Measurements from ENCODE around the gene DIP2A. TPM values are rescaled to one million over a fixed set of nuclear protein-coding genes. Genes with fewer than 3 reads are reported as not detected.

DIP2A gene
- total and polyA plus RNA-seq, 2 experiments from 2014 or later = 18.5 to 36.3 TPM

DNA sequence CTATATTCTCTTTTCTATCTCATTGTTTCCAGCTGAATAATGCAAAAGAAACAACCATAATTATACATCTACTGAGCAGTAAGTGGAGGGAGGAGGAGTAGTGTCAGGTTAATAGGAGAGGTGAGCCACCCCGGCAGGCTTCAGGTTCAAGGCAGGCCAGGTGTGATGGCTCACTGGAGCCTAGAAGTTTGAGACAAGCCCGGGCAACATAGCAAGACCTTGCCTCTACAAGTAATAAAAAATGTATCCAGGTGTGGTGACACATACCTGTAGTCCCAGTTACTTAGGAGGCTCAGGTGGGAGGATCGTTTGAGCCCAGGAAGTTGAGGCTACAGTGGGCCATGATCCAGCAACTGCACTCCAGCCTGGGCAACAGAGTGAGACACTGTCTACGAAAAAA lies 1.9 kb upstream of the DIP2A start:
- Histone ChIP-seq H3K27ac (ENCODE audit: low read depth) (no peak overlapping the region), H3F3A (replicated peaks; ENCODE audit: low read depth) (0 out of 2 replicates have a peak, but pooled peaks cover 6% of the 10 kb centered on the region), H4K20me1 (replicated peaks; ENCODE audit: insufficient read depth) (peaks cover 12% of the 10 kb centered on the region), H3K4me1 (ENCODE audit: insufficient read depth) (peaks cover 14% of the 10 kb centered on the region), H3K79me2 (replicated peaks; ENCODE audit: insufficient read depth) (peaks cover 40% of the 10 kb centered on the region), H2AFZ (no peak overlapping the region), H3K4me3 (peak overlapping the region; percentile 96; the same call in 1 of the 2 replicates), H3K36me3 (ENCODE audit: insufficient read depth) (no peaks in the 10 kb centered on the region), H3K4me2 (peak overlapping the region; percentile 100; the same call in 1 of the 2 replicates), H3K27me3 (ENCODE audit: insufficient read depth) (no peaks in the 10 kb centered on the region), H3K9me2 (ENCODE audit: insufficient read depth) (no peaks in the 10 kb centered on the region)
- H3K36me3 Mint-ChIP-seq (ENCODE audit: low read depth) = peaks cover 18% of the 10 kb centered on the region
- ATAC-seq (no peak), DNase-seq (ENCODE audit: low spot score) (no peak)
- peaks cover 18% of the 10 kb centered on the region; the same call in 2 of the 3 replicates for H3K4me1 Mint-ChIP-seq
- no peak overlapping the region; the same call in 1 of the 2 replicates for H3K27ac Mint-ChIP-seq
- peaks cover 8% of the 10 kb centered on the region for H3K27me3 Mint-ChIP-seq (ENCODE audit: insufficient read depth, low read depth, poor library complexity)
- peak overlapping the region; percentile 98 for H3K4me3 Mint-ChIP-seq
- no peak for TF ChIP-seq CREB1 (CRISPR knock-in tag; IDR thresholded peaks at IDR 0.05; ENCODE audit: low read depth)
- TF ChIP-seq, protein P1, sequence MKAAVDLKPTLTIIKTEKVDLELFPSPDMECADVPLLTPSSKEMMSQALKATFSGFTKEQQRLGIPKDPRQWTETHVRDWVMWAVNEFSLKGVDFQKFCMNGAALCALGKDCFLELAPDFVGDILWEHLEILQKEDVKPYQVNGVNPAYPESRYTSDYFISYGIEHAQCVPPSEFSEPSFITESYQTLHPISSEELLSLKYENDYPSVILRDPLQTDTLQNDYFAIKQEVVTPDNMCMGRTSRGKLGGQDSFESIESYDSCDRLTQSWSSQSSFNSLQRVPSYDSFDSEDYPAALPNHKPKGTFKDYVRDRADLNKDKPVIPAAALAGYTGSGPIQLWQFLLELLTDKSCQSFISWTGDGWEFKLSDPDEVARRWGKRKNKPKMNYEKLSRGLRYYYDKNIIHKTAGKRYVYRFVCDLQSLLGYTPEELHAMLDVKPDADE (IDR thresholded peaks at IDR 0.05) = no peak
- no peak for TF ChIP-seq POLR2AphosphoS5 (IDR thresholded peaks at IDR 0.05; ENCODE audit: low read depth)
- TF ChIP-seq, protein P2, sequence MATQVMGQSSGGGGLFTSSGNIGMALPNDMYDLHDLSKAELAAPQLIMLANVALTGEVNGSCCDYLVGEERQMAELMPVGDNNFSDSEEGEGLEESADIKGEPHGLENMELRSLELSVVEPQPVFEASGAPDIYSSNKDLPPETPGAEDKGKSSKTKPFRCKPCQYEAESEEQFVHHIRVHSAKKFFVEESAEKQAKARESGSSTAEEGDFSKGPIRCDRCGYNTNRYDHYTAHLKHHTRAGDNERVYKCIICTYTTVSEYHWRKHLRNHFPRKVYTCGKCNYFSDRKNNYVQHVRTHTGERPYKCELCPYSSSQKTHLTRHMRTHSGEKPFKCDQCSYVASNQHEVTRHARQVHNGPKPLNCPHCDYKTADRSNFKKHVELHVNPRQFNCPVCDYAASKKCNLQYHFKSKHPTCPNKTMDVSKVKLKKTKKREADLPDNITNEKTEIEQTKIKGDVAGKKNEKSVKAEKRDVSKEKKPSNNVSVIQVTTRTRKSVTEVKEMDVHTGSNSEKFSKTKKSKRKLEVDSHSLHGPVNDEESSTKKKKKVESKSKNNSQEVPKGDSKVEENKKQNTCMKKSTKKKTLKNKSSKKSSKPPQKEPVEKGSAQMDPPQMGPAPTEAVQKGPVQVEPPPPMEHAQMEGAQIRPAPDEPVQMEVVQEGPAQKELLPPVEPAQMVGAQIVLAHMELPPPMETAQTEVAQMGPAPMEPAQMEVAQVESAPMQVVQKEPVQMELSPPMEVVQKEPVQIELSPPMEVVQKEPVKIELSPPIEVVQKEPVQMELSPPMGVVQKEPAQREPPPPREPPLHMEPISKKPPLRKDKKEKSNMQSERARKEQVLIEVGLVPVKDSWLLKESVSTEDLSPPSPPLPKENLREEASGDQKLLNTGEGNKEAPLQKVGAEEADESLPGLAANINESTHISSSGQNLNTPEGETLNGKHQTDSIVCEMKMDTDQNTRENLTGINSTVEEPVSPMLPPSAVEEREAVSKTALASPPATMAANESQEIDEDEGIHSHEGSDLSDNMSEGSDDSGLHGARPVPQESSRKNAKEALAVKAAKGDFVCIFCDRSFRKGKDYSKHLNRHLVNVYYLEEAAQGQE (IDR thresholded peaks at IDR 0.05; ENCODE audit: unreplicated experiment) = no peak
- TF ChIP-seq EZH2 (IDR thresholded peaks at IDR 0.05; ENCODE audit: low read depth, unreplicated experiment) = no peak
- TF ChIP-seq EZH2phosphoT487 (IDR thresholded peaks at IDR 0.05; ENCODE audit: unreplicated experiment) = no peak
- no peak for TF ChIP-seq NANOG (IDR thresholded peaks at IDR 0.05; ENCODE audit: borderline replicate concordance)
- no peaks in the 10 kb centered on the region for H3K9me3 Mint-ChIP-seq

DNA sequence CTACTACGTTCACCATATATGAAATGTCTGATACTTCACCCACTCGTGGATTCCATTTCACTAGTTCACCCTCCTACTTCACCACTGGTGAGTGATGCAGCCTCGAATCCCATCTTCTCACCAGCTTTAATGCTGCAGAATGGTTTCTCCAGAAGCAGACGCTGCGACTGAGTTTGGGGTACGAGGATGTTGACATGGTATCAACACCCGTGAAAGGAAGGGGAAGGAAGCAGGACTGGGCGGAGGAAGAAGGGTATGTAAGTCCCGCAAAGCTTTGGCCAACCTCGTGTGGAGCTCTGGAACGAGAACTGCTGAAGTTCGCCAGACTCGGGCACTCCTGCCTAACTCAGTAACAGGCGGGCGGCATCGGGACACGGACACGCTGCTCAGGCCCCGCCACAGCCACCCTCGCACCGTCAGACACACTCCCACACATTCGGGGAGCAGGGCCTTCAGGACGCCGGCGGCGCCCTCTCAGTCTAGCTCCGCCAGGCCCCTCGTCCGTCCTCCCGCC lies 833 bp upstream of the DIP2A start:
- Histone ChIP-seq H2AFZ (peak overlapping the region; percentile 96), H3K27me3 (ENCODE audit: insufficient read depth) (no peaks in the 10 kb centered on the region), H3K27ac (ENCODE audit: low read depth) (peak overlapping the region; percentile 98), H3K36me3 (ENCODE audit: insufficient read depth) (no peaks in the 10 kb centered on the region), H3K4me2 (peak overlapping the region; percentile 100), H3K79me2 (replicated peaks; ENCODE audit: insufficient read depth) (peaks cover 51% of the 10 kb centered on the region), H3K4me3 (peak overlapping the region; percentile 96), H3F3A (replicated peaks; ENCODE audit: low read depth) (0 out of 2 replicates have a peak, but pooled peaks cover 6% of the 10 kb centered on the region), H3K4me1 (ENCODE audit: insufficient read depth) (peaks cover 14% of the 10 kb centered on the region), H3K9me2 (ENCODE audit: insufficient read depth) (no peaks in the 10 kb centered on the region), H4K20me1 (replicated peaks; ENCODE audit: insufficient read depth) (peaks cover 12% of the 10 kb centered on the region)
- peaks cover 5% of the 10 kb centered on the region for H3K27me3 Mint-ChIP-seq (ENCODE audit: insufficient read depth, low read depth, poor library complexity)
- peaks cover 19% of the 10 kb centered on the region for H3K36me3 Mint-ChIP-seq (ENCODE audit: low read depth)
- peak overlapping the region; percentile 95 for H3K27ac Mint-ChIP-seq
- H3K4me3 Mint-ChIP-seq = peak overlapping the region; percentile 98
- ATAC-seq (peak; percentile 23), DNase-seq (ENCODE audit: low spot score) (peak; percentile 55)
- H3K9me3 Mint-ChIP-seq = no peaks in the 10 kb centered on the region
- peaks cover 18% of the 10 kb centered on the region; the same call in 2 of the 3 replicates for H3K4me1 Mint-ChIP-seq
- TF ChIP-seq POLR2AphosphoS5 (IDR thresholded peaks at IDR 0.05; ENCODE audit: low read depth) = no peak
- no peak for TF ChIP-seq ZNF331 (CRISPR knock-in tag; IDR thresholded peaks at IDR 0.05; ENCODE audit: low read depth)
- TF ChIP-seq, protein P3, sequence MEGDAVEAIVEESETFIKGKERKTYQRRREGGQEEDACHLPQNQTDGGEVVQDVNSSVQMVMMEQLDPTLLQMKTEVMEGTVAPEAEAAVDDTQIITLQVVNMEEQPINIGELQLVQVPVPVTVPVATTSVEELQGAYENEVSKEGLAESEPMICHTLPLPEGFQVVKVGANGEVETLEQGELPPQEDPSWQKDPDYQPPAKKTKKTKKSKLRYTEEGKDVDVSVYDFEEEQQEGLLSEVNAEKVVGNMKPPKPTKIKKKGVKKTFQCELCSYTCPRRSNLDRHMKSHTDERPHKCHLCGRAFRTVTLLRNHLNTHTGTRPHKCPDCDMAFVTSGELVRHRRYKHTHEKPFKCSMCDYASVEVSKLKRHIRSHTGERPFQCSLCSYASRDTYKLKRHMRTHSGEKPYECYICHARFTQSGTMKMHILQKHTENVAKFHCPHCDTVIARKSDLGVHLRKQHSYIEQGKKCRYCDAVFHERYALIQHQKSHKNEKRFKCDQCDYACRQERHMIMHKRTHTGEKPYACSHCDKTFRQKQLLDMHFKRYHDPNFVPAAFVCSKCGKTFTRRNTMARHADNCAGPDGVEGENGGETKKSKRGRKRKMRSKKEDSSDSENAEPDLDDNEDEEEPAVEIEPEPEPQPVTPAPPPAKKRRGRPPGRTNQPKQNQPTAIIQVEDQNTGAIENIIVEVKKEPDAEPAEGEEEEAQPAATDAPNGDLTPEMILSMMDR (conservative IDR thresholded peaks at IDR 0.05; ENCODE audit: low read depth in 2 of 2) = no peak
- TF ChIP-seq STAT1 (IDR thresholded peaks at IDR 0.05; ENCODE audit: unreplicated experiment) = no peak
- TF ChIP-seq EZH2phosphoT487 (IDR thresholded peaks at IDR 0.05; ENCODE audit: unreplicated experiment) = no peak
- TF ChIP-seq, protein P1 (IDR thresholded peaks at IDR 0.05) = no peak
- TF ChIP-seq CREB1 (CRISPR knock-in tag; IDR thresholded peaks at IDR 0.05; ENCODE audit: low read depth) = no peak

All from GM23338 (cell line).